Liver (tissue), 9 donors: Measurements from ENCODE around the gene LAD1. TPM values are rescaled to one million over a fixed set of nuclear protein-coding genes. Genes with fewer than 3 reads are reported as not detected.

ENCODE experiments used
- DNase-seq: peaks from one replicate; pipeline ENCODE4 v3.0.0-alpha.2; 2017; ENCODE audit warnings: low spot score
- H3K27ac ChIP-seq, 2 donors: one replicate each; pipeline ENCODE4 v1.7.0; 2013; ENCODE audit warnings: inconsistent platforms in 2 of 2, low read length in 2 of 2, control low read depth in 1 of 2, low read depth in 1 of 2, mild to moderate bottlenecking in 1 of 2
- H3K27me3 ChIP-seq, 4 donors: one replicate each; pipeline versions ENCODE4 v1.6.1 to v1.7.0; 2013; ENCODE audit warnings: low read length in 3 of 4, inconsistent platforms in 1 of 4, mild to moderate bottlenecking in 1 of 4, moderate library complexity in 1 of 4; ENCODE audit not compliant: control insufficient read depth in 4 of 4, insufficient read depth in 4 of 4
- H3K36me3 ChIP-seq, 4 donors: one replicate each; pipeline versions ENCODE4 v1.6.1 to v1.7.0; 2013; ENCODE audit warnings: low read length in 3 of 4, mild to moderate bottlenecking in 3 of 4, low read depth in 1 of 4, moderate library complexity in 1 of 4; ENCODE audit not compliant: control insufficient read depth in 4 of 4, insufficient read depth in 3 of 4
- H3K4me1 ChIP-seq, 4 donors: one replicate each; pipeline versions ENCODE4 v1.6.1 to v1.7.0; 2013; ENCODE audit warnings: low read length in 3 of 4, mild to moderate bottlenecking in 3 of 4, moderate library complexity in 1 of 4; ENCODE audit not compliant: control insufficient read depth in 4 of 4, insufficient read depth in 4 of 4
- H3K4me3 ChIP-seq, 3 donors: one replicate each; pipeline versions ENCODE4 v1.6.1 to v1.7.0; 2013; ENCODE audit warnings: low read length in 3 of 3, control low read depth in 1 of 3, low read depth in 1 of 3, mild to moderate bottlenecking in 1 of 3
- H3K9ac ChIP-seq, 2 donors: one replicate each; pipeline ENCODE4 v1.7.0; 2013; ENCODE audit warnings: low read length in 2 of 2, mild to moderate bottlenecking in 2 of 2, moderate library complexity in 2 of 2, control low read depth in 1 of 2, low read depth in 1 of 2
- H3K9me3 ChIP-seq, 4 donors: one replicate each; pipeline versions ENCODE4 v1.6.1 to v1.7.0; 2013; ENCODE audit warnings: low read length in 3 of 4; ENCODE audit not compliant: control insufficient read depth in 4 of 4
- EGR1 ChIP-seq, 2 donors: IDR thresholded peaks; 2 replicates each; pipeline ENCODE4 v1.6.1; 2016 to 2018; ENCODE audit warnings: antibody characterized with exemption in 2 of 2, low read depth in 2 of 2
- FOXA1 ChIP-seq: IDR thresholded peaks from 2 replicates; pipeline ENCODE4 v1.6.1; 2016; ENCODE audit warnings: antibody characterized with exemption
- FOXA2 ChIP-seq: IDR thresholded peaks from 2 replicates; pipeline ENCODE4 v1.6.1; 2016; ENCODE audit warnings: antibody characterized with exemption
- GABPA ChIP-seq, 2 donors: IDR thresholded peaks in 1 of 2; conservative IDR thresholded peaks in 1 of 2; 2 replicates each; pipeline ENCODE4 v1.6.1; 2016; ENCODE audit warnings: antibody characterized with exemption in 2 of 2, mild to moderate bottlenecking in 1 of 2, moderate library complexity in 1 of 2
- HNF4A ChIP-seq, 2 donors: conservative IDR thresholded peaks; 2 replicates each; pipeline ENCODE4 v1.6.1; 2016; ENCODE audit warnings: antibody characterized with exemption in 2 of 2, mild to moderate bottlenecking in 2 of 2
- HNF4G ChIP-seq: IDR thresholded peaks from 2 replicates; pipeline ENCODE4 v1.6.1; 2016; ENCODE audit warnings: antibody characterized with exemption
- JUND ChIP-seq, 2 donors: IDR thresholded peaks; 2 replicates each; pipeline ENCODE4 v1.6.1; 2016; ENCODE audit warnings: antibody characterized with exemption in 2 of 2
- NR2F2 ChIP-seq: IDR thresholded peaks from 2 replicates; pipeline ENCODE4 v1.6.1; 2016; ENCODE audit warnings: antibody characterized with exemption
- SP1 ChIP-seq: IDR thresholded peaks from 2 replicates; pipeline ENCODE4 v1.6.1; 2018; ENCODE audit warnings: antibody characterized with exemption, mild to moderate bottlenecking
- TAF1 ChIP-seq: conservative IDR thresholded peaks from 2 replicates; pipeline ENCODE4 v1.6.1; 2016; ENCODE audit warnings: antibody characterized with exemption, mild to moderate bottlenecking
- YY1 ChIP-seq: IDR thresholded peaks from 2 replicates; pipeline ENCODE4 v1.6.1; 2016; ENCODE audit warnings: antibody characterized with exemption, mild to moderate bottlenecking
- WGBS: extraction: QIAGEN DNeasy Blood & Tissue Kit; methylation state at CpG from one replicate; pipeline ENCODE4 v1.1.7; 2013; 5-methylcytosine and 5-hydroxymethylcytosine counted together
- polyA plus RNA-seq, 2 donors: library from polyadenylated mRNA; stranded (reverse) in 1 of 2; unstranded in 1 of 2; fragments of 200-250 nt in 1 of 2; fragments of >200 nt in 1 of 2; fragmentation: Nextera tagmentation in 1 of 2; extraction: Ambion mirVana in 1 of 2; gene quantifications; one replicate each; pipeline versions ENCODE4 v1.2.1 to v1.2.3, GENCODE V29; 2013 to 2015
- total RNA-seq, 2 donors: library from RNA; depleted of rRNA; stranded (reverse); fragments of >200 nt; gene quantifications; one replicate each; pipeline ENCODE4 v1.2.3, GENCODE V29; 2014
- TF ChIP-seq, protein P1 (sequence below): IDR thresholded peaks from 2 replicates; pipeline ENCODE4 v1.6.1; 2016; ENCODE audit warnings: antibody characterized with exemption
- TF ChIP-seq, protein P2 (sequence below): fragments of 150-350 bp; IDR thresholded peaks from 2 replicates; pipeline ENCODE4 v1.5.1; 2017; ENCODE audit warnings: improper control_type of control experiment, low read depth, low read length; ENCODE audit not compliant: missing input control
- TF ChIP-seq, protein P3 (sequence below): IDR thresholded peaks from 2 replicates; pipeline ENCODE4 v1.6.1; 2016; ENCODE audit warnings: antibody characterized with exemption
- TF ChIP-seq, protein P4 (sequence below): IDR thresholded peaks from 2 replicates; pipeline ENCODE4 v1.6.1; 2016; ENCODE audit warnings: antibody characterized with exemption, mild to moderate bottlenecking
- TF ChIP-seq, protein P5 (sequence below): IDR thresholded peaks from 2 replicates; pipeline ENCODE4 v1.6.1; 2016; ENCODE audit warnings: antibody characterized with exemption
- donor health status: healthy.
- donor health status: healthy.
- donor health status: healthy.
- donor health status: healthy.
- donor health status: healthy.

LAD1 gene
- total and polyA plus RNA-seq, 4 donors: 3.4 to 13.7 (median 8.5) TPM

DNA sequence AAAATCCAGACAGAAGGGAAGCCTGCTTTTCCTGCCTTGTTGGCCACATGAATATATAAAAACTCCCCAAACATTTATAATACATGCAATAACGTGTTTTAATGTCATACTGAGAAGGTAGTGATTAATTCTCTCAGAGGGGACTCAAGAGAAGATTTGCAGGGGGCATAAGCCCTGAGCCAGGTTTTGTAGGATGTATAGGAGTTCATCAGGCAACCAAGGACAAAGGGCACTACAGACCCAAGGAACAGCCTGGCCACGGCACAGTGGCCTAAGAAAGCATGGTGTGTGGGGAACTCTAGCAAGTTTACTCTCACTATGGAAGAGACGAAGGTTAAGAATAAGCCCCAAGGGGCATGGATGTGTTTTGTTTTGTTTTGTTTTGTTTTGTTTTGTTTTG, 37.8 kb upstream of the LAD1 start:
- Histone ChIP-seq H3K4me1 (peaks cover 0 to 6% (median 3%) of the 10 kb centered on the region in 4 donors), H3K4me3 (no peak overlapping the region), H3K36me3 (no peaks in the 10 kb centered on the region), H3K9me3 (no peaks in the 10 kb centered on the region), H3K27me3 (no peaks in the 10 kb centered on the region), H3K9ac (no peak overlapping the region), H3K27ac (no peak overlapping the region)
- TF ChIP-seq FOXA2 (no peak), GABPA (IDR thresholded peaks at IDR 0.05 in 1 of 2, conservative IDR thresholded peaks at IDR 0.05 in 1 of 2) (no peak), HNF4G (no peak), JUND (IDR thresholded peaks at IDR 0.05) (no peak), YY1 (no peak), EGR1 (IDR thresholded peaks at IDR 0.05; ENCODE audit: low read depth in 2 of 2) (no peak), SP1 (no peak)
- TF ChIP-seq, protein P1, sequence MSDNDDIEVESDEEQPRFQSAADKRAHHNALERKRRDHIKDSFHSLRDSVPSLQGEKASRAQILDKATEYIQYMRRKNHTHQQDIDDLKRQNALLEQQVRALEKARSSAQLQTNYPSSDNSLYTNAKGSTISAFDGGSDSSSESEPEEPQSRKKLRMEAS: no peak
- TF ChIP-seq, protein P2, sequence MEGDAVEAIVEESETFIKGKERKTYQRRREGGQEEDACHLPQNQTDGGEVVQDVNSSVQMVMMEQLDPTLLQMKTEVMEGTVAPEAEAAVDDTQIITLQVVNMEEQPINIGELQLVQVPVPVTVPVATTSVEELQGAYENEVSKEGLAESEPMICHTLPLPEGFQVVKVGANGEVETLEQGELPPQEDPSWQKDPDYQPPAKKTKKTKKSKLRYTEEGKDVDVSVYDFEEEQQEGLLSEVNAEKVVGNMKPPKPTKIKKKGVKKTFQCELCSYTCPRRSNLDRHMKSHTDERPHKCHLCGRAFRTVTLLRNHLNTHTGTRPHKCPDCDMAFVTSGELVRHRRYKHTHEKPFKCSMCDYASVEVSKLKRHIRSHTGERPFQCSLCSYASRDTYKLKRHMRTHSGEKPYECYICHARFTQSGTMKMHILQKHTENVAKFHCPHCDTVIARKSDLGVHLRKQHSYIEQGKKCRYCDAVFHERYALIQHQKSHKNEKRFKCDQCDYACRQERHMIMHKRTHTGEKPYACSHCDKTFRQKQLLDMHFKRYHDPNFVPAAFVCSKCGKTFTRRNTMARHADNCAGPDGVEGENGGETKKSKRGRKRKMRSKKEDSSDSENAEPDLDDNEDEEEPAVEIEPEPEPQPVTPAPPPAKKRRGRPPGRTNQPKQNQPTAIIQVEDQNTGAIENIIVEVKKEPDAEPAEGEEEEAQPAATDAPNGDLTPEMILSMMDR: no peak
- WGBS: 66% methylated on average over 3 of the region's 3 CpGs
- DNase-seq: no peak

DNA sequence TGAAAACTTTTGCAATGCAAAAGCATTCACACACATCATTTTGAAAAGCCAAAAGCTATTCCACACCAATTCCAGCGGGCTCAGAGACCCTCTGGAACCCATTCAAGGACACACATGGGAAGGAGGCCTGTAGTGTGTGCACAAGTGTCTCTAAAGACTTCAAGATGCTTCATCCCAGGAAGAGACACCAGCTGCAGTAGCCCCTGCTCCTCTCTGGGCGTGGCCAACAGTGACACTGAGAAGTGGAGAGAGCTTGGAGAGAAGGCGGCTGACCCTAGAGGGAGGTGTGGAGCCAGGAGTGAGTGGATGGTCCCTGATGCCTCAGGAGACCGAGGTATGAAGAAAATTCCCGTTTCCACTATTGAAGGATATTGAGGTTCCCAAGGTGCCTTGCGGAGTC, 37.3 kb upstream of the LAD1 start:
- Histone ChIP-seq H3K27ac (no peak overlapping the region), H3K36me3 (no peaks in the 10 kb centered on the region), H3K4me1 (peaks cover 0 to 6% (median 3%) of the 10 kb centered on the region in 4 donors), H3K9me3 (no peaks in the 10 kb centered on the region), H3K4me3 (no peak overlapping the region), H3K9ac (no peak overlapping the region), H3K27me3 (no peaks in the 10 kb centered on the region)
- DNase-seq: no peak
- TF ChIP-seq, protein P3, sequence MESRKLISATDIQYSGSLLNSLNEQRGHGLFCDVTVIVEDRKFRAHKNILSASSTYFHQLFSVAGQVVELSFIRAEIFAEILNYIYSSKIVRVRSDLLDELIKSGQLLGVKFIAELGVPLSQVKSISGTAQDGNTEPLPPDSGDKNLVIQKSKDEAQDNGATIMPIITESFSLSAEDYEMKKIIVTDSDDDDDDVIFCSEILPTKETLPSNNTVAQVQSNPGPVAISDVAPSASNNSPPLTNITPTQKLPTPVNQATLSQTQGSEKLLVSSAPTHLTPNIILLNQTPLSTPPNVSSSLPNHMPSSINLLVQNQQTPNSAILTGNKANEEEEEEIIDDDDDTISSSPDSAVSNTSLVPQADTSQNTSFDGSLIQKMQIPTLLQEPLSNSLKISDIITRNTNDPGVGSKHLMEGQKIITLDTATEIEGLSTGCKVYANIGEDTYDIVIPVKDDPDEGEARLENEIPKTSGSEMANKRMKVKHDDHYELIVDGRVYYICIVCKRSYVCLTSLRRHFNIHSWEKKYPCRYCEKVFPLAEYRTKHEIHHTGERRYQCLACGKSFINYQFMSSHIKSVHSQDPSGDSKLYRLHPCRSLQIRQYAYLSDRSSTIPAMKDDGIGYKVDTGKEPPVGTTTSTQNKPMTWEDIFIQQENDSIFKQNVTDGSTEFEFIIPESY: no peak
- TF ChIP-seq NR2F2: no peak
- TF ChIP-seq, protein P4, sequence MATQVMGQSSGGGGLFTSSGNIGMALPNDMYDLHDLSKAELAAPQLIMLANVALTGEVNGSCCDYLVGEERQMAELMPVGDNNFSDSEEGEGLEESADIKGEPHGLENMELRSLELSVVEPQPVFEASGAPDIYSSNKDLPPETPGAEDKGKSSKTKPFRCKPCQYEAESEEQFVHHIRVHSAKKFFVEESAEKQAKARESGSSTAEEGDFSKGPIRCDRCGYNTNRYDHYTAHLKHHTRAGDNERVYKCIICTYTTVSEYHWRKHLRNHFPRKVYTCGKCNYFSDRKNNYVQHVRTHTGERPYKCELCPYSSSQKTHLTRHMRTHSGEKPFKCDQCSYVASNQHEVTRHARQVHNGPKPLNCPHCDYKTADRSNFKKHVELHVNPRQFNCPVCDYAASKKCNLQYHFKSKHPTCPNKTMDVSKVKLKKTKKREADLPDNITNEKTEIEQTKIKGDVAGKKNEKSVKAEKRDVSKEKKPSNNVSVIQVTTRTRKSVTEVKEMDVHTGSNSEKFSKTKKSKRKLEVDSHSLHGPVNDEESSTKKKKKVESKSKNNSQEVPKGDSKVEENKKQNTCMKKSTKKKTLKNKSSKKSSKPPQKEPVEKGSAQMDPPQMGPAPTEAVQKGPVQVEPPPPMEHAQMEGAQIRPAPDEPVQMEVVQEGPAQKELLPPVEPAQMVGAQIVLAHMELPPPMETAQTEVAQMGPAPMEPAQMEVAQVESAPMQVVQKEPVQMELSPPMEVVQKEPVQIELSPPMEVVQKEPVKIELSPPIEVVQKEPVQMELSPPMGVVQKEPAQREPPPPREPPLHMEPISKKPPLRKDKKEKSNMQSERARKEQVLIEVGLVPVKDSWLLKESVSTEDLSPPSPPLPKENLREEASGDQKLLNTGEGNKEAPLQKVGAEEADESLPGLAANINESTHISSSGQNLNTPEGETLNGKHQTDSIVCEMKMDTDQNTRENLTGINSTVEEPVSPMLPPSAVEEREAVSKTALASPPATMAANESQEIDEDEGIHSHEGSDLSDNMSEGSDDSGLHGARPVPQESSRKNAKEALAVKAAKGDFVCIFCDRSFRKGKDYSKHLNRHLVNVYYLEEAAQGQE: no peak
- TF ChIP-seq HNF4A (conservative IDR thresholded peaks at IDR 0.05): no peak
- TF ChIP-seq, protein P1: no peak
- no peak for TF ChIP-seq JUND (IDR thresholded peaks at IDR 0.05)
- TF ChIP-seq, protein P2: no peak
- no peak for TF ChIP-seq FOXA1
- TF ChIP-seq TAF1: no peak
- TF ChIP-seq YY1: no peak
- no peak for TF ChIP-seq FOXA2
- TF ChIP-seq, protein P5, sequence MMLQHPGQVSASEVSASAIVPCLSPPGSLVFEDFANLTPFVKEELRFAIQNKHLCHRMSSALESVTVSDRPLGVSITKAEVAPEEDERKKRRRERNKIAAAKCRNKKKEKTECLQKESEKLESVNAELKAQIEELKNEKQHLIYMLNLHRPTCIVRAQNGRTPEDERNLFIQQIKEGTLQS: no peak
- no peak for TF ChIP-seq GABPA (IDR thresholded peaks at IDR 0.05 in 1 of 2, conservative IDR thresholded peaks at IDR 0.05 in 1 of 2)
- no peak for TF ChIP-seq SP1
- TF ChIP-seq EGR1 (IDR thresholded peaks at IDR 0.05; ENCODE audit: low read depth in 2 of 2): no peak
- WGBS: 65% methylated on average over 6 of the region's 6 CpGs
